Hematopoietic multipotent progenitor cell treated with erythropoietin and hydrocortisone succinate and interleukin-3 and kit ligand, for 15 days (in vitro differentiated cells): ENCODE measurements around the gene RPS18.

Source experiments
- DNase-seq: peaks from one replicate; pipeline ENCODE4 v3.0.0-alpha.2; 2015; ENCODE audit warnings: low spot score

RPS18 gene

GRCh38 chr6:33314943-33315792 is 43.3 kb downstream of the RPS18 start:
- DNase-seq, result peak; percentile 59

GRCh38 chr6:33315793-33316602 is 44.1 kb downstream of the RPS18 start:
- DNase-seq, result no peak

GRCh38 chr6:33316603-33317418 is 44.9 kb downstream of the RPS18 start:
- no peak for DNase-seq

GRCh38 chr6:33317419-33317668 is 45.5 kb downstream of the RPS18 start:
- DNase-seq, result peak; percentile 80

GRCh38 chr6:33317669-33318425 is 46.0 kb downstream of the RPS18 start, which contains the start of gene ZBTB22:
ZBTB22 (minus strand) TSS chr6:33317744; CDS start chr6:33316916, 828 bp downstream.
- peak; percentile 99 for DNase-seq

- no peak for DNase-seq
Measured at GRCh38 chr6:33318426-33319073, 46.7 kb downstream of the RPS18 start.

GRCh38 chr6:33319939-33320314 is 48.1 kb downstream of the RPS18 start:
- no peak for DNase-seq

GRCh38 chr6:33320315-33321181 is 48.7 kb downstream of the RPS18 start:
- no peak for DNase-seq

GRCh38 chr6:33321227-33321626 is 49.4 kb downstream of the RPS18 start:
- DNase-seq, result no peak

GRCh38 chr6:33323623-33323948 is 51.7 kb downstream of the RPS18 start:
- DNase-seq, result no peak

- DNase-seq, result no peak
Measured at GRCh38 chr6:33324125-33324524, 52.2 kb downstream of the RPS18 start.
